Astrocyte of the cerebellum (primary cell): ENCODE data around the gene STYXL1.

Experiments used
- DNase-seq: peaks from one replicate; pipeline ENCODE4 v3.0.0-alpha.2; 2011; ENCODE audit warnings: low read depth
- H3K4me3 ChIP-seq: 2 replicates; pipeline ENCODE4 v1.5.1; 2011; ENCODE audit warnings: mild to moderate bottlenecking, low read depth, low read length, moderate library complexity
- in situ Hi-C: cut with HindIII; loops from 2 replicates; pipeline ENCODE4 v1.10.0; 2017; ENCODE audit warnings: low sequenced_read_pairs
- TF ChIP-seq, protein P1 (sequence below): IDR thresholded peaks from 2 replicates; pipeline ENCODE4 v1.5.1; 2012; ENCODE audit warnings: low read length, low read depth, moderate library complexity, mild to moderate bottlenecking; ENCODE audit errors: missing control alignments

Gene STYXL1

GRCh38 chr7:75950111-75950681 is 97.6 kb downstream of the STYXL1 start:
- H3K4me3 ChIP-seq: no peak overlapping the region
- in situ Hi-C loops: no loop called here
- no peak for DNase-seq
- TF ChIP-seq, protein P1, sequence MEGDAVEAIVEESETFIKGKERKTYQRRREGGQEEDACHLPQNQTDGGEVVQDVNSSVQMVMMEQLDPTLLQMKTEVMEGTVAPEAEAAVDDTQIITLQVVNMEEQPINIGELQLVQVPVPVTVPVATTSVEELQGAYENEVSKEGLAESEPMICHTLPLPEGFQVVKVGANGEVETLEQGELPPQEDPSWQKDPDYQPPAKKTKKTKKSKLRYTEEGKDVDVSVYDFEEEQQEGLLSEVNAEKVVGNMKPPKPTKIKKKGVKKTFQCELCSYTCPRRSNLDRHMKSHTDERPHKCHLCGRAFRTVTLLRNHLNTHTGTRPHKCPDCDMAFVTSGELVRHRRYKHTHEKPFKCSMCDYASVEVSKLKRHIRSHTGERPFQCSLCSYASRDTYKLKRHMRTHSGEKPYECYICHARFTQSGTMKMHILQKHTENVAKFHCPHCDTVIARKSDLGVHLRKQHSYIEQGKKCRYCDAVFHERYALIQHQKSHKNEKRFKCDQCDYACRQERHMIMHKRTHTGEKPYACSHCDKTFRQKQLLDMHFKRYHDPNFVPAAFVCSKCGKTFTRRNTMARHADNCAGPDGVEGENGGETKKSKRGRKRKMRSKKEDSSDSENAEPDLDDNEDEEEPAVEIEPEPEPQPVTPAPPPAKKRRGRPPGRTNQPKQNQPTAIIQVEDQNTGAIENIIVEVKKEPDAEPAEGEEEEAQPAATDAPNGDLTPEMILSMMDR: no peak

- in situ Hi-C loops: no loop called here
- TF ChIP-seq, protein P1: no peak
- no peak overlapping the region for H3K4me3 ChIP-seq
- no peak for DNase-seq
Measured at GRCh38 chr7:75948179-75948578, 99.6 kb downstream of the STYXL1 start.
